Measurements from ENCODE around the gene SLAMF6. TPM values are rescaled to one million over a fixed set of nuclear protein-coding genes. Genes with fewer than 3 reads are reported as not detected.

The SLAMF6 gene
- total RNA-seq, 1 donor from 2014 or later, result 11.8 TPM

DNA sequence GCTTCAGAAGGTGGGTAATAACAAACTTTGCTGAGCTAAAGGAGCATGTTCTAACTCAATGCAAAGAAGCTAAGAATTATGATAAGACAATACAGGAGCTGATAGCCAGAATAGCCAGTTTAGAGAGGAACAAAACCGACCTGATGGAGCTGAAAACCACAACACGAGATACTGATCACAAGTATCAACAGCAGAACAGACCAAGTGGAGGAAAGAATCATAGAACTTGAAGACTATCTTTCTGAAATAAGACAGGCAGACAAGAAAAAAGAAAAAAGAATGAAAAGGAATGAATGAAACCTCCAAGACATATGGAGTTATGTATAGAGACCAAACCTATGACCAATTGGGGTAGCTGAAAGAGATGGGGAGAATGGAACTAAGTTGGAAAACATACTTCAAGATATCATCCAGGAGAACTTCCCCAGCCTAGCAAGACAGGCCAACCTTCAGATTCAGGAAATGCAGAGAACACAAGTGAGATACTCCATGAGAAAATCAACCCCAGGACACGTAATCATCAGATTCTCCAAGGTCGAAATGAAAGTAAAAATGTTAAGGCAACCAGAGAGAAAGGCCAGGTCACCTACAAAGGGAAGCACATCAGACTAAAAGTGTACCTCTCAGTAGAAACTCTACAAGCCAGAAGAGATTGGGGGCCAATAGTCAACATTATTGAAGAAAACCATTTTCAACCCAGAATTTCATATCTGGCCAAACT, 35.8 kb upstream of the SLAMF6 start:
- DNase-seq (ENCODE audit: low spot score), result no peak
- intact Hi-C loops (cut with micrococcal nuclease), result loop anchor here (2.0 kb wide), 1 partner anchor 18 kb away; no protein-coding TSS in a partner anchor
- Mint-ChIP-seq H3K36me3 (ENCODE audit: low read depth) (peaks cover 64% of the 10 kb centered on the region), H3K4me1 (ENCODE audit: low read depth) (peaks cover 46% of the 10 kb centered on the region), H3K4me3 (ENCODE audit: low read depth) (peak overlapping the region; percentile 73), H3K27me3 (ENCODE audit: low read depth) (no peaks in the 10 kb centered on the region), H3K9me3 (peaks cover 26% of the 10 kb centered on the region), H3K27ac (peak overlapping the region; percentile 80)

DNA sequence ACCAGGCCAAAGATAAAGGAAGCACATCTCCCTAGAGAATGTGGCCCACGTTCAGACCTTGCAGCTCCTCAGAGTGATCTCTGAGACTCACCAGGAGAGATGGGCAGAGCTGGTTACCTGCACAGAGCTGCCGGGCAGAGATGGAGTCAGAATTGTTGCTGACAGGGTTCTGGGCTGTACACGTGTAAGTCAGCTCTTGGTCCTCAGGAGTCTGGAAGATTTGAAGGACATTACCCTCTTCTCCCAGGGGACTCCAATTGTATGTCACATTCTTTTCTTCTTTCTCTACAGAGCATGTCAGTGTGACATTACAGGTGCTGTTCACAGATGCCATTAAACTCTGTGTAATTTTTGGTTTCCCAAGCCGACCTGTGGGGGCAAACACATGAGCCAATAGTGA, 30.7 kb upstream of the SLAMF6 start:
- no peak for DNase-seq (ENCODE audit: low spot score)
- intact Hi-C loops (cut with micrococcal nuclease), result no loop called here
- no peaks in the 10 kb centered on the region for H3K27me3 Mint-ChIP-seq (ENCODE audit: low read depth)
- H3K4me1 Mint-ChIP-seq (ENCODE audit: low read depth), result peaks cover 24% of the 10 kb centered on the region
- H3K9me3 Mint-ChIP-seq, result no peaks in the 10 kb centered on the region
- H3K36me3 Mint-ChIP-seq (ENCODE audit: low read depth), result peaks cover 64% of the 10 kb centered on the region
- H3K4me3 Mint-ChIP-seq (ENCODE audit: low read depth), result no peak overlapping the region
- H3K27ac Mint-ChIP-seq, result no peak overlapping the region

DNA sequence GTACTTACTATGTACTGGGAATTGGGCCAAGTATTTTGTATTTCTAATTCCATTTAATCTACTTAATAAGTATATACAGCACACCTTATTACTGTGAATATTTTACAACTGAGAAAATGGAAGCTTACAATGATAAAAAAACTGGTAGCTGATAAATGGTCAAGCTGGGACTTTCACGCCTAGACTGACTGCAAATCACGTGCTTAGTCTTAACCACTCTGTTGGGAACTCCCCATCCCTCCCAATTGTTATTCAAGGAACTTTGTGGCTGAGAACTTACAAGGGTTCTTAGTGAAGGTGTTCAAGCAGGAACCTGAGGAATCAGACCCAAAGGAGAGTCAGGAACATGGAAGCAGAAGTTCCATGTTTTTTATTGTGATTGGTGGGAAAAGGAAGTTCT, 29.4 kb upstream of the SLAMF6 start:
- H3K36me3 Mint-ChIP-seq (ENCODE audit: low read depth), result peaks cover 71% of the 10 kb centered on the region
- no peak overlapping the region for H3K4me3 Mint-ChIP-seq (ENCODE audit: low read depth)
- no peak for DNase-seq (ENCODE audit: low spot score)
- H3K27me3 Mint-ChIP-seq (ENCODE audit: low read depth), result no peaks in the 10 kb centered on the region
- no peaks in the 10 kb centered on the region for H3K9me3 Mint-ChIP-seq
- intact Hi-C loops (cut with micrococcal nuclease), result no loop called here
- peaks cover 16% of the 10 kb centered on the region for H3K4me1 Mint-ChIP-seq (ENCODE audit: low read depth)
- no peak overlapping the region for H3K27ac Mint-ChIP-seq

DNA sequence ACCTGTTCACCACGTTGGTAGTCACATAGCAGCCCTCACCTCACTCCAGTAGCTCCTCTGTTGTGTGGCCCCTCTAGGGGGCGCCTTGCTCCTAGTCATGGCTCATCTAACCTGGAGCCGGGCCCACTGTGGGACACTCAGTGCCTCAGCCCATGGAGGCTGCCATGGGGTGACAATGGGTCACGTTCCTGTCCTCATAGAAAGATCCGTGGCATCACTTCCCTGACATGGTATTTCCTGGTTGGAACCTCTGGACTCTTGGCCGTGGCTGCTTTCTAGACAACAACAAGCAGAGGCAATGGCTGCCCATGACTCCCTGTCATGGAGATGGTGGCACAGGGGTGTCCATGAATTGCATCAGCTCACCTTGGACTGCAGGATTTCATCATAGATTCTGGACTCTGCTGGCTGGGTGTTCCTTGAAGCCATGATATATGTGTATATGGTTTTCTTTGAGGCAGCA, 27.5 kb upstream of the SLAMF6 start:
- peak; percentile 37 for DNase-seq (ENCODE audit: low spot score)
- Mint-ChIP-seq H3K4me1 (ENCODE audit: low read depth) (peaks cover 11% of the 10 kb centered on the region), H3K9me3 (no peaks in the 10 kb centered on the region), H3K36me3 (ENCODE audit: low read depth) (peaks cover 74% of the 10 kb centered on the region), H3K27me3 (ENCODE audit: low read depth) (no peaks in the 10 kb centered on the region), H3K4me3 (ENCODE audit: low read depth) (no peak overlapping the region), H3K27ac (no peak overlapping the region)
- intact Hi-C loops (cut with micrococcal nuclease), result loop anchor here (1.0 kb wide), 1 partner anchor 57 kb away; no protein-coding TSS in a partner anchor

DNA sequence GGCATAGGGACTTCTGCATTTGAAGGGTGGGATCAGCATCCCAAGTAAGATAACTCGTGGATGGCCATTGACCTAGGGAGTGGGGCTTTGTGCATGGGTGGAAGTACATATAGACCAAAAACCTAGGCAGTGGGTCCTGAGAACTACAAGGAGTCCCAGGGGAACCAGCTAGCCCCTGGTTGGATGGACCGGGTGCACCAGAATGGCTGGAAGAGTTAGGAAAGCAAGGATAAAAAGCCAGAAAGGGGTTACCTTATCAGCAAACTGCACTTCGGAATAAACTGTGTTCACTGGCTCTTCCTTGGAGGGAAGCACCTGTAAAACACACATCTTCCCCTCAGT, 26.6 kb upstream of the SLAMF6 start:
- Mint-ChIP-seq H3K4me1 (ENCODE audit: low read depth) (peaks cover 16% of the 10 kb centered on the region), H3K27me3 (ENCODE audit: low read depth) (no peaks in the 10 kb centered on the region), H3K9me3 (no peaks in the 10 kb centered on the region), H3K4me3 (ENCODE audit: low read depth) (no peak overlapping the region), H3K36me3 (ENCODE audit: low read depth) (peaks cover 79% of the 10 kb centered on the region), H3K27ac (peak overlapping the region; percentile 3)
- intact Hi-C loops (cut with micrococcal nuclease), result loop anchor here (1.0 kb wide), 1 partner anchor 58 kb away; no protein-coding TSS in a partner anchor
- DNase-seq (ENCODE audit: low spot score), result no peak

DNA sequence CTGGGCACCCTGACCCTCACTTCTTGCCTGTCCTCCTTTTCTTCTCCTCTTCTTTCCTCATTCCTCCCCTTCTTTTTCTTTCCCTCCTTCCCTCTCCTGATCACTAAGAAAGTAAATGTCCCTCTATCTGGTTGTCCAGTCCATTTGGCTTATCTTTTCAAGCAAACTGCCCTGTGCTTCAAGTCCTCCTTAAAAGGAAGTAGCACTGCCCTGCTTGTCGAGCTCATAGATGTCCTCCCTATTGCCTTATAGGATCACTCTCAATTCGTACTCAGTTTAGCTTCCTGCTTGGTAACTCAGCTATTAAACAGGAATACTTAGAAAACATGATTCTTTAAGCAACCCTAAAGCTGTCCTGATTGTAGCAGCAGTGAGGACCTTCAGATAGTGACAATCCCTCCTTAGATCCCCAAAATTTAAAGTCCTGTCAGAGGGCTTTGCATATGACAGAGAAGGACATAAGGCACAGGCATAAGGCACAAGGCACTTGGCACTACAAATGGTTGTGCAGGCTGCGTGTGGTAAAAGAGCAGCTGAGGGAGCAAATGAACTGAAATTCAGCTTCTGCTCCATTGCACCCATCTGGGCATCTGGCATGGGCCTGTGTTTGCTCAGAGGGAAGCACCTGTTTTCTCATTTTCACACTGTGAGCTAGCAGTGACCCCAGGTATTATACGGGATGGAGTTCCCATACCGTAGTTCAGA, 26.1 kb upstream of the SLAMF6 start:
- Mint-ChIP-seq H3K36me3 (ENCODE audit: low read depth) (peaks cover 76% of the 10 kb centered on the region), H3K27me3 (ENCODE audit: low read depth) (no peaks in the 10 kb centered on the region), H3K9me3 (no peaks in the 10 kb centered on the region), H3K27ac (peak overlapping the region; percentile 4), H3K4me1 (ENCODE audit: low read depth) (peaks cover 17% of the 10 kb centered on the region), H3K4me3 (ENCODE audit: low read depth) (no peak overlapping the region)
- DNase-seq (ENCODE audit: low spot score), result no peak
- intact Hi-C loops (cut with micrococcal nuclease), result no loop called here

DNA sequence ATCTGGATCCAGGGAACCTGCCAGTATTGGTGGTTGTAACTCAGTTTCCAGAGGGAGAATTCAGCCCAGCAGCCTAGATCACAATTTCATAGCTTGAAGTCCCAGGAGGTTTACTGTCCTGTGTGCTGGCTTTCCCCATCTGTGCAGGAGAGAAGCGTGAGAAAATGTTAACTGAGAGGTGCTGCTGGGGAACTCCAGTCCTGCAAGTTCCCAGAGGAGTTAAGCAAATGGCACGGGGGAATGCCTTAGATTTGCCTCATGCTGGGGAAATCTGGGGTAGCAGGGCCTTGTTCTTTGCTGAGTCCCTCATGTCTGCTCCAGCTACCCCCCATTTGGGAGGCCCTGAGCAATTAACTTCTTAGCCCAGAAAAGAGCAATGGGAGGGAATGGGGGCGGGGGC, 25.1 kb upstream of the SLAMF6 start:
- Mint-ChIP-seq H3K9me3 (no peaks in the 10 kb centered on the region), H3K36me3 (ENCODE audit: low read depth) (peaks cover 71% of the 10 kb centered on the region), H3K4me3 (ENCODE audit: low read depth) (no peak overlapping the region), H3K27ac (no peak overlapping the region), H3K4me1 (ENCODE audit: low read depth) (peaks cover 18% of the 10 kb centered on the region), H3K27me3 (ENCODE audit: low read depth) (no peaks in the 10 kb centered on the region)
- intact Hi-C loops (cut with micrococcal nuclease), result no loop called here
- DNase-seq (ENCODE audit: low spot score), result no peak

DNA sequence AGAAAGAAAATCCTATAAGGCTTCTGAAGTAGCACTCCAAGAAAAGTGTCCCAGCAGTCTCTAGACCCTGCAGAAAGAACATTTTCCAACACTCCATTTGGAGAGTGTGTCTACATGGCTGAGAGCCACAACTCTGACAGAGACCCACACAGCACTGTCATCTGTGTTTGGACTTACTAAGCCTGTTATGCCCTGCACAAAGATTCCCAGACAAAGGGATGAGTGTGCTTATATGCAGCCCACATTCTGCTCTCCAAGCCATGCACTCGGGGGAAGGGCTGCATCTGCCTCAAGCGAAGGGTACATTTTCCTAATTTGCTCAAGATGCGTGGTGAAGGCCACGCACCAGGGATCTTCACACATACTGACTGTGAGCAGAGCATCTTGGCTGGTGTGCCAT, 24.4 kb upstream of the SLAMF6 start:
- Mint-ChIP-seq H3K4me1 (ENCODE audit: low read depth) (peaks cover 13% of the 10 kb centered on the region), H3K27me3 (ENCODE audit: low read depth) (no peaks in the 10 kb centered on the region), H3K36me3 (ENCODE audit: low read depth) (peaks cover 63% of the 10 kb centered on the region), H3K9me3 (no peaks in the 10 kb centered on the region), H3K27ac (no peak overlapping the region), H3K4me3 (ENCODE audit: low read depth) (no peak overlapping the region)
- no peak for DNase-seq (ENCODE audit: low spot score)
- intact Hi-C loops (cut with micrococcal nuclease), result no loop called here

DNA sequence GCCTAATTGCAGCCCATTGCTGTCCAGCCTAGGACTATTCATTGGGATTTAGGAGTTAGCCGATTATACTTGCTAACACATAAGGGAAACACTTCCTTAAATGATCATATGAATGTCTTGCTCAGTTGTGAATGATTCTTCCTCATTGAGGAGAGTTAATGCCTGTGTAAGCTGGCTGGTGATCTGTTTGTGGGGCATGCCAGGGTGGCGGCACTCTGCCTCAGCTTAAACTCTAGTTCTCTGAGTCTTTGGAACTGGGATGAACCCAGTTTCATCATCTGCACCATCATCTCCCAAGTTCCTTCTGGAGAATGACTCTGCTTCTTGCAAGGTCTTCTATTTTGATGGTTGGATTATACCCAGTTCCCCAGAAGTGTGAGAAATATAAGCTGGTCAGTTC, 23.9 kb upstream of the SLAMF6 start:
- no peak for DNase-seq (ENCODE audit: low spot score)
- H3K27ac Mint-ChIP-seq, result no peak overlapping the region
- no peaks in the 10 kb centered on the region for H3K9me3 Mint-ChIP-seq
- H3K36me3 Mint-ChIP-seq (ENCODE audit: low read depth), result peaks cover 61% of the 10 kb centered on the region
- no peak overlapping the region for H3K4me3 Mint-ChIP-seq (ENCODE audit: low read depth)
- H3K27me3 Mint-ChIP-seq (ENCODE audit: low read depth), result no peaks in the 10 kb centered on the region
- intact Hi-C loops (cut with micrococcal nuclease), result no loop called here
- H3K4me1 Mint-ChIP-seq (ENCODE audit: low read depth), result peaks cover 15% of the 10 kb centered on the region

DNA sequence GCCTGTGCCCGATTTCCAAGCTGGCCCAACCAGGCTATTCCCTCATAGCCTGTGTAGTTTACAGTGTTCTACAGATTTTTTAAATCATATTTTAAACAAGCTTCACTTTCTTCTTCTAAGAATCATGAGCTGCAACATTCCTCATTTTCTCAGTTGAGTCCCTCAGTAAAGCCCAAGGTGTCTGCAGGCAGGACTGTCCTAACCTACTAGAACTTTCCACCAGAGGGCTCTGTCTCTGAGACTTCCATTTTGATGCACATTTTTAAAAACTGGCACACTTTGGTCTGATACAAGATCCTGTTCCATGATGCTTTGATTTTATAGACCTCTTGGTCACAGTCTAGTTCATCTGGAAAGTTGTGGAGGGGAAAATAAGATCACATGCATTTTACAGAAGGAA, 21.6 kb upstream of the SLAMF6 start:
- Mint-ChIP-seq H3K4me1 (ENCODE audit: low read depth) (peaks cover 31% of the 10 kb centered on the region), H3K27ac (peak overlapping the region; percentile 22), H3K27me3 (ENCODE audit: low read depth) (no peaks in the 10 kb centered on the region), H3K9me3 (no peaks in the 10 kb centered on the region), H3K36me3 (ENCODE audit: low read depth) (peaks cover 45% of the 10 kb centered on the region), H3K4me3 (ENCODE audit: low read depth) (no peak overlapping the region)
- DNase-seq (ENCODE audit: low spot score), result no peak
- intact Hi-C loops (cut with micrococcal nuclease), result loop anchor here (1.0 kb wide), 1 partner anchor 63 kb away; no protein-coding TSS in a partner anchor

DNA sequence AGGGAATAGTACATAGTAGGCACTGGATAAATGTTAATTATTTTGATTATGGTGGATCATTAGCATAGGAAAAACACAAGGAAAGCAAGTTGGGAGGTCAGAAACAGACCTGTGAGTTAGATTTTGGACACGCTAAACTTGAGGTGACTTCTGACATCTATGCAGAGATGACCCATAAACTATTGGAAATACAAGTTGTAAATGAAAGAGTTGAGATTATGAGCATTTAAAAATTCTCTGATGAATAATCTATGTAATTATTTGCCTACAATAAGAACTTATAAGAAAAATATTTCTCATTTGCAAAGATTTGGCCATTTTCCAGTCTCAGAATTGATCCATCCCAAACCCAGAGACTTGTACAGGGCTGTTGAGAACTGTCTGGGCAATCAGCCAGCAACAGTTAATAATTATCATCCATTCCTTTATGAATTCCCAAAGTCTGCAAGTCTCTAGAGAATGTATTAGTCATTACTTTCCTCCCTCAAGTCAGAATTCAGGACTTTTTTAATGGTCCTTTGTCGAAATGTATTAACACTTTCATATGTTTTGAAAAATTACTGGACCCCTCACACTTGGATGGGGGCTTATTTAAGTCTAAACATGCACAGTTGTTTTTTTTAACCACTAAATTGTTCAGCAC, 19.4 kb upstream of the SLAMF6 start:
- H3K4me3 Mint-ChIP-seq (ENCODE audit: low read depth), result no peak overlapping the region
- intact Hi-C loops (cut with micrococcal nuclease), result no loop called here
- H3K27ac Mint-ChIP-seq, result no peak overlapping the region

DNA sequence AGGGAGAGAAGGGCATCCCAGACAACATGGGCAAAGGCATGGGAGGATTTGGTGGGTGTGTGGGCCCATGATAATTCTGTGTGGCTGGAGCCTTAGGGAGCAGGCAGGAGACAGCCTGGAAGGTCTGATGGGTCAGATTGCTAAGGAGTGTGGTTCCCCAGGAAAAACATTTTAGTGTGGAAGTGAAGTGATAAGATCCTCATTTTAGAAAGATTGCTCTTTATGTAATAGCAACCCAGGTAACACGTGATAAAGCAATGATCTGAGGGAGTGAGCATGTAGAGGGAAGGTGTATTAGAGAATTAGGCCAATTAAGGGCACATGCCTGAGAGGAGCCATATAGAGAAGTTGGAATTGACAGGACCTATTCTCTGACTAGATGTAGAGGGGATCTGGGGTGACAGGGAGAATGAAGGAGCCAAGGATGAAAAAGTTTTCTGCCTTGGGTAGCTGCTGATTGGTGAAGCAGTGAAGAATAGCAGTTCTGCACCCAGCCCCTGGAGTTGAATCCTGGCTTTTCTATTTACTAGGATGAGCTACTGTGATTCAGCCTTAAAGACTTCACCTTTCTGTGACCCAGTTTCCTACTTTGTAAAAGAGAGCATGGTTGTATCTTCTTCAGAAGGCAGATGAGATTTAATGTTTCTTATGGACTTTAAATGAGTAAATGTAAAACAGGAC, 18.7 kb upstream of the SLAMF6 start:
- Mint-ChIP-seq H3K27me3 (ENCODE audit: low read depth) (no peaks in the 10 kb centered on the region), H3K27ac (no peak overlapping the region), H3K9me3 (peaks cover 6% of the 10 kb centered on the region), H3K4me1 (ENCODE audit: low read depth) (peaks cover 42% of the 10 kb centered on the region), H3K4me3 (ENCODE audit: low read depth) (no peak overlapping the region), H3K36me3 (ENCODE audit: low read depth) (peaks cover 25% of the 10 kb centered on the region)
- no peak for DNase-seq (ENCODE audit: low spot score)
- intact Hi-C loops (cut with micrococcal nuclease), result loop anchor here (2.0 kb wide), 3 partner anchors 17 to 35 kb away; no protein-coding TSS in a partner anchor

More for the DNA sequence above, 19.4 kb upstream of the SLAMF6 start:
- H3K27me3 Mint-ChIP-seq (ENCODE audit: low read depth), result no peaks in the 10 kb centered on the region
- H3K36me3 Mint-ChIP-seq (ENCODE audit: low read depth), result peaks cover 26% of the 10 kb centered on the region
- no peaks in the 10 kb centered on the region for H3K9me3 Mint-ChIP-seq
- DNase-seq (ENCODE audit: low spot score), result no peak
- H3K4me1 Mint-ChIP-seq (ENCODE audit: low read depth), result peaks cover 42% of the 10 kb centered on the region
